22Rv1 (cell line): ENCODE data around the gene CNTNAP2.

Experiments
- H3K27ac ChIP-seq: fragments of 450-650 bp; 2 replicates; pipeline ENCODE4 v1.5.1; 2017
- CTCF ChIP-seq: fragments of 450-650 bp; IDR thresholded peaks from 2 replicates; pipeline ENCODE4 v1.5.1; 2017; ENCODE audit warnings: mild to moderate bottlenecking
- ZFX ChIP-seq: fragments of 450-650 bp; IDR thresholded peaks from 2 replicates; pipeline ENCODE4 v1.6.1; 2017; ENCODE audit warnings: antibody characterized with exemption, borderline replicate concordance

The CNTNAP2 gene

DNA sequence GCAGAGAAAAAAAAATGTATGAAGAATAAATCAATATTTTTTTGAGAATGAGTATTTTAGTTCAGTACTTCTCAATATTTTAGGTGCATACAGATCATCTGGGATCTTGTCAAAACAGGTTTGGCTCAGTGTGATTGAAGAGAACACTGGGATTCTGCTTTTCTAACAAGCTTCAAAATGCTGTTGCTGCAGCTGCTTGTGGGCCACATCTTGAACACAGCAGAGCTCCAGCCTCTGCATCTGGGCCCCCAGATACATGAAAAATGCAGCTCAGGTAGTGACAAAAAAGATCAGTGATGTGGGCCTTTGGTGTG lies 1296.9 kb downstream of the CNTNAP2 start:
- TF ChIP-seq CTCF: no peak
- no peak overlapping the region for H3K27ac ChIP-seq

DNA sequence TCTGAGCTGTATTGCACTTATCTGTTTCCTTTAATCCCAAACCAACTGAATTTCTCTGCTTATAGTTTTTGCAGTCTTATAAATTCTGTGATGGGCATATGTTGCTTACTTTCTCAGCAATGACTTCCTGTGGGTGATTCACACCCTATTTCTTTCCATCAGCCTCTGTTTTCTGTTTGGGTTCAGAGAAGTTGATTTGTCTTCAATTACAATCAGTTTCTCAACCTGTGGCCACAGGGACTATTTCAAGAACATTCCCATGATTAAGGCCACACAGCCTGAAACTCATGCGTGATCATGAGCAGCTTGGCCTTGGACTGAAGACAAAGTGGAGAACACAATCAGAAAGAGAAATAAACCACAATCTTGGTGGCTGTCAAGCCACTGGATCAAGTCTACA lies 1299.4 kb downstream of the CNTNAP2 start:
- no peak overlapping the region for H3K27ac ChIP-seq
- no peak for TF ChIP-seq CTCF
- TF ChIP-seq ZFX: no peak

DNA sequence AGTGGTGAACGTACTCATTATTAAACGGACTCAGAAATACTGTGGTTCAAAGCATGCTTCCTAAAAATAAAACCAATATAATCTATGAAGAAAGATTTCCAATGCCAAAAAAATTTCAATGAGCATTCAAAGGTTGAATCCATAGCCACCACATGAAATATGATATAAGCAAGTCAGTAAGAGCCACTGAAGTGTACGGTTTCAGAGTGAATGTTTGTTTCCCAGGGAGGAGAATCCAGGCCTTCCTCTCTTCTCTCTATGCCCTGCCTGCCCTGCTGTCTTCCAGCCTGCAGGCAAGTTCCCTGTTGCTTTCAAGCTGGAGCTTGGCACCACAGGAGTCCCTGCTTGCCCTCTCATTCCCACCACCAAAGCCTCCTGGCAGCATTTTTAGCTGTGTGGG lies 1302.4 kb downstream of the CNTNAP2 start:
- no peak overlapping the region for H3K27ac ChIP-seq
- no peak for TF ChIP-seq CTCF
- TF ChIP-seq ZFX: no peak

DNA sequence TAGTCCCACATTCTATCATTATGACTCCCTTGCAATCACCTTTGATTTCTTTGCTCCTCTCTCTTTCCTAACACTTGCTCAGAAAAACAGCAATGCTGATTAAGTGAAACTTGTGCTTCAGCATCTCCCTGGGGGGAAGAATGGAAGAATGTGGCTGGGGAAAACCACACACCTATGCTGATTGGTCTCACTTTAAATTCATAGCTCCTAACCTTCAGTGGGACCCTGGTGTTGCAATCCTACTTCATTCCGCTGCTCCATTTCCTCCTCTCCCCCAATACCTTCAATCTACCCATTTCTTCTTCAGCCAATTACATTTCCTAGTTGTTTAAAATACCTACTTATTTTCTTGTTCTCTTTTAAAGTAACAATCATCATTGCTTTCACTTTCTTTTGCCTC lies 1307.3 kb downstream of the CNTNAP2 start:
- no peak overlapping the region for H3K27ac ChIP-seq
- no peak for TF ChIP-seq ZFX
- TF ChIP-seq CTCF: no peak

DNA sequence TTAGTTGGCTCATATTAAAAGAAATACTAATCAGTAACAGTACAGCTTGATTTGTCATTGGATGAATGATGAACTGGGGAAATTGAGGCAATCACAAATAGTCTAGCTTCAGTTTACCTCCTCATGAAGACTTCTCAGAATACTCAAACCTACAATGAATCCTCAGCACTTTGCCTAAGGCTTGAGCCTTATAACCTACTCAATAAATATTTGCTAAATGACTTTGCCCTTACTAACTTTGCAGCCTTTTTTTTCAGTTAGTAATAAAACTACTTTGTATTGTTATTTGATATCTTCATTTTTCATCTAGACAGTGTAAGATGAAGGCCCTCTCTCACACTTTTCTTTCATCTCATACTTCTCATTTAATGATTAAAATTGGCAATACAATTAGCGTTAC lies 1311.5 kb downstream of the CNTNAP2 start:
- H3K27ac ChIP-seq: no peak overlapping the region
- no peak for TF ChIP-seq CTCF
- TF ChIP-seq ZFX: no peak

GRCh38 chr7:147429961-147430360 lies 1313.4 kb downstream of the CNTNAP2 start:
- TF ChIP-seq ZFX (no peak), CTCF (no peak)

DNA sequence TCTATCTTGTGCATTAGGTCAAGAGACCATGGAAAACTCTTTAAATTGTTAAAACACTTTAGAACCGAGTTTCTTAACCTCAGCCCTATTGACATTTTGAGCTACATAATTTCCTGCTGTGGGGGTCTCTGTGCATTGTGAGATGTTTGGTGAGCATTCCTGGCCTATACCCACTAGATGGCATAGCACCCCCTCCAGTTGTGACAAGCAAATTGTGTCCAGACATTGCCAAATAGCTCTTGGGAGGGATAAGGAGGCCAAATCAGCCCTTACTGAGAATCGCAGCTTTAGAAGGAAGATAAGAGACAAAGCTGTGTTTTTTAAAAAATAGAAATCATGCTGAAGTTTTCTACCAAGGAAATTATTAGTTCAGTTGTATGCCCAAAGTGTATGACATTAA lies 1315.5 kb downstream of the CNTNAP2 start:
- H3K27ac ChIP-seq: no peak overlapping the region
- no peak; the same call in none of the 2 replicates for TF ChIP-seq CTCF
- no peak for TF ChIP-seq ZFX

More at GRCh38 chr7:147429961-147430360, 1313.4 kb downstream of the CNTNAP2 start:
- H3K27ac ChIP-seq: no peak overlapping the region

DNA sequence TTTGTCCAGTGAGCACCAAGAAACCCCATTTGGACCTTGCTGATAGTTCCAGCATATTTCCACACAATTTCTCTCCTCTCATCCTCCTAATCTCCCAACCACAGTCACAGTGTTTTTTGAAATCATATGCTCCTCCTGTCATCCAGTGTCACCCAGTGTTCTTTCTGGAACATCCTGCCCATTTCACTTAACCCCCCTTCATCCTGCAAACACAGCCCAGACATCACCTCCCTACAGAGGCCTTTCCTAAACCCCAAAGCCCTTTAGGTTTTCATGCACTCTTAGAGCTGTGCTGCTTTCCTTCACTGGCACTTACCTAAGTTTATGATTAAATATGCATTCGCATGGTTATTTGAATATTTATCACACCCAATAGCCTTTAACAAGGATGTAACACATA lies 1316.0 kb downstream of the CNTNAP2 start:
- TF ChIP-seq CTCF (no peak), ZFX (no peak)
- H3K27ac ChIP-seq: no peak overlapping the region
